ENCODE measurements around the gene KCNJ15.
"Not testable (repeated sequence)": the region's sequence is repeated elsewhere in the genome, so short reads cannot be mapped to it uniquely, and the experiment has no call there.

KCNJ15 gene

DNA sequence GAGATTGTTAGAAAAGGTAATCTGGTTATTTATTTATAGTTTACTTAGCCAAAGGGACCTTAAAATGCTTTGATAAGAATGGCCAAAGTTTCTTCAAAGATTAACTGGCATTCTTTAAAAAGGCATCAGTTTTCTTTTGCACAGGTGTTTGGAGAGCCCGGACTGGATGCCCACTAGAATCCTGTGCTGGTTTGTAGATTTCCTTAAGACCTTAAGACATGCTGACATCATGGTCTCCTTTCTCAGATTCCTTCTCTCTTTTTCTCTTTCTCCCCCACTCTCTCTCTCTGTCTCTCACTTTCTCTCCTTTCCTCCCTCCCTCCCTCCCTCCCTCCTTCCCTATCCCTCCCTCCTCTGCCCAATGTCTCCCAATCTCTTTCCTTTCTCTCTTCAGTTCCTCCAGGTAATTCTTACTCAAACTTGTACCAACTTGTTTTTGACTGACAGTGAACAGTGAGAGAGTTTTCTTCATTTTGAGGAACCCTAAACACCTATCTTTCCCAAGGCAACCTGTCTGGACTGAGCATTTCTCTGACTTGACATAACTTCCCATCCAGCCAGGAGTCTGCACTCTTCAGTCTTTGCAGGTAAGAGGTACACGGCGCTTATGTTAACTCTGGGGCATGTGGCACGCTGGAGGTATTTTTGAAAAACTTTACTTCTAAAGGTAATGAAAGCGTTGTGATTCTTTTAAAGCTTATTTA, at the start of gene KCNJ15:
Gene KCNJ15, plus strand, starts transcription at position 393 of the 704 bp plus-strand sequence. CDS start 42,271 bp downstream, outside the sequence.
- no peak for DNase-seq

DNA sequence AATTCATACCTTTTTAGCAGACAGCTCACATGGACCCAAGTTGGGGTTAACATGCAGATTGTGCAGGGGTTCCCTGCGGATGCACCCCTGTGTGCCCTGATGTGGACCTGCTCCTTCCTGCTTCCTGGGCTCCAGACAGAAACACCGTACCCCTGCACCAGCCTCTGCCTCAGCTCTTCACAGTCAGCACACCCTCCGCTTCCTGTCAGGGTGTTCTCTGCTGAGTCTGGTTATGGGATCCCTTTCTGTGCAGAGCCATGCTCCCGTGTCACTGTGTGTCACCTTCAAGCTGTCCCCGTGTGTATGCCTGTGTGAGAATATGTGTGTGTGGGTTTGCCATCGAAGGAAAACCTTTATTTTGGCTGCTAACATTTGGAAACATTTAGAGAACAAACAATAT, 48.7 kb upstream of the KCNJ15 start:
- DNase-seq = no peak

GRCh38 chr21:38211321-38211720, 45.5 kb upstream of the KCNJ15 start:
- DNase-seq = no peak

- DNase-seq = no peak
These were observed 44.1 kb upstream of the KCNJ15 start for GRCh38 chr21:38212706-38213105.

DNA sequence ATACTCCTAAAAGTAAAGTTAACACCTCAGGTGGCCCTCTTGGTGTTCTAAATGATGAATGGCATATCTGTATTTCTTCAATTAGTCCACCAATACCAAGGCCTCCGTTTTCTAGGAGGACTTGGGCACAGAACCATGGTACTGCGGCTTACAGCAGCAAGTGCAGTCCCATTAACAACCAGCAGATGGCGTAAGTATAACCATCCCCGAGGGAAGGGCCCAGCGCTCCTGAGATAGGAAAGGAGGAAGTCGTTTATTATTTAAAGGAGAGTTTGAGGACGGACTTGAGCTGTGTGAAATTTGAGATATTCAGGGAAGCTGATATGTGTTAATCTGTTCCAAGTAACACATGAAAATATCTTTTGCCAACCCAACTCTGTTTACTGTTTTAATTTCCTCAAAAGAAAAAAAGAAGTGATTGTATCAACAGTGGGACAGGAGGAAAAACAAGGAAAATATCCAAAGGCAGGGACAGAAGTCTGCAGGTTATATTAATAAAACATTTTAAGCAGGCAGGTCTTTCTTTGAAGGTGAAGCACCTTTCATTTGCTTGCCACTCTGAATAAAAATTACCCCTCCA, 37.7 kb upstream of the KCNJ15 start:
- peak; percentile 69 to 94 for DNase-seq

DNA sequence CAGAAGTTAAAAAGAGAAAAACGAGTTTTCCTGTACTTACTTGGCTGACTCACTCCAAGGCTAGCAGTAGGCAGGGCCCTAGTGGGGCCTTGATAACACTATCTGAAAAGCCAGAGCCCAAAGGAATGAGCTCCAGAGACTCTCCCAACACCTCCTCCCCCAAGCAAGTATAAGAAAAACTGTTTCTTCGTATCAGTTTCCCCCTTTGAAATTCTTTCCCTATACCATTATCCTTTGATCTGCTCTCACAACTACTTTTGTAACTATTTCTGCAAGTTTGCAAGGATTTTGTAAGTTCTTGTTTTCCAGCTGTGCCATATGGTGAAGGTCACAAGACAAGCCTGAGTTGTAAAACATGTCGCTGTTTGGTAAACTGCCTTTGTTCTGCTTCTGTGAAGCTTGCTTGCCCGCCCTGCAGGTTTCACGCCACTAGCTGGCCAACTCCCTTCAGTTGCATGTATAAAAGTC, 36.5 kb upstream of the KCNJ15 start:
- peak; percentile 26 to 31 for DNase-seq

GRCh38 chr21:38221594-38221993, 35.2 kb upstream of the KCNJ15 start:
- DNase-seq = peak; percentile 25 to 65

- DNase-seq = peak in 1 of 2 donors; percentile 21
These were observed 32.8 kb upstream of the KCNJ15 start for GRCh38 chr21:38223893-38224540.

DNA sequence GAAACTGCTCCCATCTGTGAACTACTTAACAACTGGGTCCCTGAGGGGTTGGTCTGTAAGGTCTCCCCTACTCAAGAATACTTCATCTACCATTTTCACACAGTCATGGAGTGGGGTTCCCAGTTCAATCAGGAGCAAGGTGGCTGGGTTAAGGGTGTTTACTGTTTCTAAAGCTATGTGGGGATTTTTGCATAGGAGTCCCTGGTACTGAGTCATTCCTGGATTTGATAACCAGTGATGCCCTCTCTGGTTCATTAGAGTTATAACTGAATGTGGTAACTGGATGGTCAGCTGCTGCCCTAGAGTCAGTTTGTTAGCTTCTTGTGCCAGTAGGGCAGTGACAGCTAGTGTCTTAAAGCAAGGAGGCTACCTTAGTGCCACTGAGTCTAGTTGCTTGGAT, 29.4 kb upstream of the KCNJ15 start:
- no peak for DNase-seq

DNA sequence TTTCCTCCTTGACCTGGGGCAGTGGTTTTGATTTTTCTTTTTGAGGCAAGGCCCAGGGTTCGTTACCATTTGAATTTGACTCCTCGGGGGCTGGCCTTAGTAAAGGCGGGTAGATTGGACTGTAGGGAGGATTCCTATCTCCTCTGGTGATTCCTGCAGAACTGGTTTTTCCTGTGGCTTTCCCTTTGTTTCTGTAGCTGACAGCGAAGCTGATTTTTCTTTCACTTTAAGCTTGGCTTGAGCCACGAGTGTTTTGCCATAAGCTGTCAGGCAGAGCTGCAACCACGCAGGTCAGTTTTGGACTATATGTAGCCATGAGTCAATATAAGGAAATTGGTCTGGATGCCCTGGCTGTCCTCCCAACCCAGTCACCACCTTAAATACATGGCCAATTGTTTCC, 28.7 kb upstream of the KCNJ15 start:
- DNase-seq = no peak

- peak in 1 of 2 donors; percentile 18 for DNase-seq
These were observed 28.3 kb upstream of the KCNJ15 start for GRCh38 chr21:38228537-38228936.

GRCh38 chr21:38229260-38229877, 27.4 kb upstream of the KCNJ15 start:
- no peak for DNase-seq

DNA sequence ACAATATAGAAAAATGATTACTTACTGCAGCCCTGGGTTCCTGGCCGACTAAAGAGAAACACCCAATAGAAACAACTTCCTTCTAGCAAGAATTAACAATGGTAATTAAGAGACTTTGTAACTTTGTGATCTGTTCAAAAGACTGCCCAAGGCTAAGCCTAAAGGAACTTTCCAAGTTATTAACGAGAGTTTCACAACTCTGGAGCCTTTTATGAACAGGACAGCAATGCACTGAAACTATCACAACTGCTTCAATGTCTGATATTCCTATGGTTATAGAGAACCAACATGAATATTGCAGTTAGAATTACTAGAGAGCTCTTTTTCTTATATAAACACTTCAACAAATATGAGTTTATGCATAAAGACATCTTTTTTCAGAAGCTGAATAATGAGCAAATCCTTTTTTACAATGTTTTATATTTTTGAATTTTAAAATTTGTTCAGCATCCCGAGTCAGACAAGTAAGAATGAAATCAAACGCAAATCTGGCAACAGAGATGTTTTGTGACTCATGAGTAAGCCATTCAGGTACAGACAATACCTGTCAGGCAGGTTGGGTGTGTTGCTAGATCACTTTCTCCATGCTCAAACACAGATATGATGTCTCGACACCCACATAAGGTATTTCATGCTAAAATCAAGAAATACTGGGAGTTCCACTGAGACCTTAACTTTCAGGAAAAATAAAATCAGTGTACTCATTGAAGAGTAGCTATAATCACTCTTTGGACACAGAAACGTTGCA, 22.2 kb upstream of the KCNJ15 start:
- no peak for DNase-seq

- not testable (repeated sequence) for DNase-seq
These were observed 21.5 kb upstream of the KCNJ15 start for GRCh38 chr21:38235251-38235650.

- DNase-seq = no peak
These were observed 20.6 kb upstream of the KCNJ15 start for GRCh38 chr21:38236232-38236631.

DNA sequence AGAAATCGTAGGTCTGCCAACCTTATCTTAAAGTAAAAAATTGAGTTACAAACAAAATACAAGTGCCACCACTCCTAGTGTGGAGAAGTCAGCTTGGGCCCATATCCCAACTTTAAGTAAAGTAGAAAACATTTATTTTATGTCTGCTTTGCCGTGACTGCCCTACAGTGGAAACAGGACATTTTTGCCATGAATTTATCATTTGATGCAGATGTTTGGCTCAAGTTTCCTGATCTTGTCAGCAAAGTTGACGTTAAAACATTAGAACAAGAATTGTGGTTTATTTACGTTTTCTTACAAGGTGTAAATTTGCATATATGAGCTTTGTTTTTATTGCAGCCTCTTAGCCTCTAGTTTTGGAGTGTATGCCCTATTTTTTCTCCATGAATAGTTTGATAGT, 17.1 kb upstream of the KCNJ15 start:
- no peak for DNase-seq

- no peak for DNase-seq
These were observed 16.7 kb upstream of the KCNJ15 start for GRCh38 chr21:38240129-38240528.

DNA sequence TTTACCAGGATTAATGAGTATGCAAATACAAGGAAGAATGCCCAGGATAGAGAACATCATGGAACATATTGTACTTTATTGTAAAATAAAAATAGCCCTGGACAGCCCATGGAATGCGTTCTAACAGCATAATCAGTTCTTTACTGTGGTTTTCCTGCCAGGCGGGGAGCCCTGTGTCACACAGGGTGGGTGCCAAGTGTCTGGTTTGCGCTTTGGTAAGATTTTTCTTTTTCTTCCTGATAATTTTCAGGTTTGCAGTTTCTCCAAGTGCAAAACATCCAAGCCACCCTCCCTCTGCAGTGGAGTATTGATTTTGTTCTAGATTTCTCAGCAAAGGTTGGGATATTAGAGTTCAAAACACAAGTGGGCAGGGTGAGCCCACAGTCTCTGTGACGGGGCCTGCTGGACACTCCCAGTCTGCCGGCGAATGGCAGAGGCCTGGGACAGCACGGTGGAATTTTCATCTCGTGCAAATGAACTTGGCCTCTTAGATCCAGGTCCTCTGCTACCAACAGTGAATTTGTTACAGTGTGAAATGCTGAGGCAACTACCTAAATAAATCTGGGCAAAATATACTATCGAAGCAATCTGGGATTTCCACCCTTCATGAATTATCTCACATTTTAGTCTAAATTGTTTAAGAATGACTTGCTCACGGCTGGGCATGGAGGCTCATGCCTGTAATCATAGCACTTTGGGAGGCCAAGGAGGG, 15.6 kb upstream of the KCNJ15 start:
- DNase-seq = no peak

- DNase-seq = peak in 1 of 2 donors; percentile 23
These were observed 14.7 kb upstream of the KCNJ15 start for GRCh38 chr21:38242061-38242460.

GRCh38 chr21:38243732-38244406, 12.9 kb upstream of the KCNJ15 start:
- DNase-seq = no peak

- DNase-seq = no peak
These were observed 12.4 kb upstream of the KCNJ15 start for GRCh38 chr21:38244407-38244787.

All from inflammatory macrophage treated with lipopolysaccharide for 1 hour (primary cell).